Neural cell (in vitro differentiated cells): ENCODE data around the gene SLC2A8.

ENCODE experiments used
- CTCF ChIP-seq: fragments of 450-650 bp; IDR thresholded peaks from 2 replicates; pipeline ENCODE4 v1.5.1; 2014; ENCODE audit warnings: antibody characterized with exemption, mild to moderate bottlenecking, moderate library complexity; ENCODE audit not compliant: poor library complexity, severe bottlenecking
- EP300 ChIP-seq: fragments of 450-650 bp; conservative IDR thresholded peaks from 2 replicates; pipeline ENCODE4 v1.6.1; 2014; ENCODE audit warnings: antibody characterized with exemption, mild to moderate bottlenecking, moderate library complexity; ENCODE audit not compliant: poor library complexity, severe bottlenecking
- EZH2 ChIP-seq: fragments of 200-600, 300-800 bp; shearing (Covaris generic), sonication (generic); IDR thresholded peaks from 2 replicates; pipeline ENCODE4 v1.6.1; 2014; ENCODE audit warnings: antibody characterized with exemption, low read length, borderline replicate concordance, mild to moderate bottlenecking; ENCODE audit not compliant: insufficient read depth, poor library complexity, severe bottlenecking
- MXI1 ChIP-seq: fragments of 450-650 bp; conservative IDR thresholded peaks from 2 replicates; pipeline ENCODE4 v1.6.1; 2014; ENCODE audit warnings: antibody characterized with exemption, mild to moderate bottlenecking; ENCODE audit not compliant: poor library complexity, severe bottlenecking
- POLR2AphosphoS5 ChIP-seq: IDR thresholded peaks from 2 replicates; pipeline ENCODE4 v1.6.1; 2012
- RAD21 ChIP-seq: fragments of 450-650 bp; conservative IDR thresholded peaks from 2 replicates; pipeline ENCODE4 v1.6.1; 2014; ENCODE audit warnings: antibody characterized with exemption, mild to moderate bottlenecking, moderate library complexity
- REST ChIP-seq: IDR thresholded peaks from 2 replicates; pipeline ENCODE4 v1.6.1; 2012; ENCODE audit warnings: borderline replicate concordance
- SMC3 ChIP-seq: fragments of 450-650 bp; conservative IDR thresholded peaks from 2 replicates; pipeline ENCODE4 v1.6.1; 2014; ENCODE audit warnings: antibody characterized with exemption, mild to moderate bottlenecking, moderate library complexity; ENCODE audit not compliant: poor library complexity
- TAF1 ChIP-seq: IDR thresholded peaks from 2 replicates; pipeline ENCODE4 v1.6.1; 2012; ENCODE audit warnings: low read depth

- no peak for TF ChIP-seq CTCF
- no peak for TF ChIP-seq EZH2
- TF ChIP-seq EP300 = no peak
- no peak for TF ChIP-seq REST
- no peak for TF ChIP-seq RAD21
- no peak for TF ChIP-seq TAF1
- no peak for TF ChIP-seq POLR2AphosphoS5
- TF ChIP-seq MXI1 = no peak
- TF ChIP-seq SMC3 = no peak
Observed at GRCh38 chr9:127411122-127411521, 14.2 kb downstream of the SLC2A8 start.
